ENCODE results near the gene UCP1.

The UCP1 gene, protein sequence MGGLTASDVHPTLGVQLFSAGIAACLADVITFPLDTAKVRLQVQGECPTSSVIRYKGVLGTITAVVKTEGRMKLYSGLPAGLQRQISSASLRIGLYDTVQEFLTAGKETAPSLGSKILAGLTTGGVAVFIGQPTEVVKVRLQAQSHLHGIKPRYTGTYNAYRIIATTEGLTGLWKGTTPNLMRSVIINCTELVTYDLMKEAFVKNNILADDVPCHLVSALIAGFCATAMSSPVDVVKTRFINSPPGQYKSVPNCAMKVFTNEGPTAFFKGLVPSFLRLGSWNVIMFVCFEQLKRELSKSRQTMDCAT

DNA sequence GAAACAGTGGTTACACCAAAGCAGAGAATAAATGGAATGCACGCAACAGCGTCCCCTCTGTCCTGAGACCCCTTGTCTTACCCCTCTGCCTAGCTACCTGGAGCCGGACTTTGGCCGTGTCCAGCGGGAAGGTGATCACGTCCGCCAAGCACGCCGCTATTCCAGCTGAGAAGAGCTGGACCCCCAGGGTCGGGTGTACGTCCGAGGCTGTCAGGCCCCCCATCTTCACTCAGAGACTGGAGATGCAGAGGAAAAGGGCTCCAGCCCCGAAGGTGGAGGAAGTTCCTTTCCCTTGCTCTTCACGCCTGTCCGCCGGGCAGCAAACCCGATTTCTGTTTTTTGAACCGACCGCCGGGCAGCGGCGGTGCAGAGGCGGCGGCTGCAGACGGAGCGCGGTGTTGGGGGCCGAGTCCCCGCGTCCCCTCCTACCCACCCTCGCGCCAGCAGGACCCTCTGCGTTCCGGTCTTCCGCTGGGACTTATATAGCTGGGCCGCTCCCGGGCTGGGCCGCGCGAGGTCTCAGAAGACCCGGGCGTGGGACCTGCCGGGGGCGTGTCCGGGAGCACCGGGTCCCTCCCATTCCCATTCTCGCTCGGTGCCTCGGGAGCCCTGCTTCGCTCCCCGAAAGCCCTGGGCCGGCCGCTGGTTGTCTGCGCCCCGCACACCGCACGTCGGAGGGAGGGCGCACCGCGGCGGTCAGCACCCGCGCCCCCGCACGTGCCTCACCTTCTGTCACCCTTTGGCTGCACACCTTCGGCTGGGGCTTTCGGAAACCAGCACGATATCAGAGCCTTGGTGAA, at the start of gene UCP1:
Gene UCP1 (minus strand): TSS at position 455 of the 800 bp plus-strand sequence. CDS start 232 bp downstream, at position 223.
- no peak for DNase-seq
- Mint-ChIP-seq H3K27me3 (no peaks in the 10 kb centered on the region), H3K4me1 (peaks cover 22% of the 10 kb centered on the region), H3K4me3 (peak within 1 kb of the TSS; percentile 77 to 82), H3K9me3 (peaks cover 13 to 22% of the 10 kb centered on the region in 2 donors), H3K27ac (peak within 1 kb of the TSS in 1 of 2 donors; percentile 72)
- ATAC-seq: peak; percentile 67

DNA sequence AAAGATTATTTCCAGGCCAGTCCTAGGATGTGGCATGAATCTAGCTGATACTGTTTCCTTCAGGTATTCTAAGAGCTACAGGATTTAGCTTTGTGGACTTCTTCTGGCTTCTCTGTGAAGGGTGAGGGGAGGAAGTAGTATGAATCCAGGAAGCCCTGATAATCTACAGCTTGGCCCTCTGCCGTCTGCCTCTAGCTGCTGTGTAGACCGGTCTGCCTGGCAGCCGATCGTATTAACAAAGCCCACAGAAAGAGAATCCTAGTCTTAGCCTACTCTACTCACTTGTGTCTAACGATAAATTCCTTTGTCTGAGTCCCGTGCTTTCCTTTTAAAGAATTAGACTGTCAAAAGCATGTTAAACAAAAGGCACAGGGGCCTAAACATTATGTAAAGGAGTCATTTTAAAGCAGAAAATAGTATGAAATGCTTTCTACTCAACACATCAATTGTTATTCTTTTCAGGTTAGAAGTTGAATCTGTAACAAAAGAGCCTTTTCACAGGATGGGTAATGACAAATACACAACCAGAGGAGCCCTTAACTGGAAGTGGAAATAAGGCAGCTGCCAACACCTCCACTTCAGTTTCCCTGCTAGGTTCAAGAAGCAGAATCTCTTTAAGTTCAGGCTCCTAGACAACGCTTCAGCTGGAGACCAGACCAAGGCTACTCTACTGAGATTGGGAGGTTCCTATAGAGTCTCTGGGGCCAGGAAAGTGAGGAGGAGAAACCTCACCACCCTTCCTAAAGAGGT, 48.9 kb upstream of the UCP1 start:
- DNase-seq (no peak), ATAC-seq (no peak)
- H3K9me3 Mint-ChIP-seq: no peaks in the 10 kb centered on the region
- no peak overlapping the region for H3K27ac Mint-ChIP-seq
- no peaks in the 10 kb centered on the region for H3K27me3 Mint-ChIP-seq
- no peak overlapping the region for H3K4me3 Mint-ChIP-seq
- no peaks in the 10 kb centered on the region for H3K4me1 Mint-ChIP-seq

DNA sequence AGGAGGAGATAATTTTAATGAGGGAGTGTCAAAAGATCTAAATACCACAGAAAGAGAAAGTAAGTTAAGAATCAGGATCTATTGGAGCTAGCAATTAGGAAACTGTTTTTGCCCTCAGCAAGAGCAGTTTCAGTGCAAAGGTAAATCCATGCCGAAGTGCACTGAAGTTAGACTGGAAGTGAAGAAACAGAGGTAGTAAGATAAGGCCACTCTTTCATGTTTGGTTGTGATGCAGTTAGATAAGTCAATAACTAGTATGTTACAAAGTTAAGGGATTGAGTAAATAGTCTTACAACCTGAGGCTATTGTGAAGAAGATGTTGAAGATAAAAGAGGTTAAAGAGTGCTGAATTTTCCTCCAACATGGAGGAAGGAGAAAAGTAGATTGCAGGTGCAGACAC, 46.7 kb upstream of the UCP1 start:
- H3K9me3 Mint-ChIP-seq: no peaks in the 10 kb centered on the region
- ATAC-seq (no peak), DNase-seq (no peak)
- H3K4me1 Mint-ChIP-seq: no peaks in the 10 kb centered on the region
- no peak overlapping the region for H3K4me3 Mint-ChIP-seq
- no peaks in the 10 kb centered on the region for H3K27me3 Mint-ChIP-seq
- H3K27ac Mint-ChIP-seq: no peak overlapping the region

DNA sequence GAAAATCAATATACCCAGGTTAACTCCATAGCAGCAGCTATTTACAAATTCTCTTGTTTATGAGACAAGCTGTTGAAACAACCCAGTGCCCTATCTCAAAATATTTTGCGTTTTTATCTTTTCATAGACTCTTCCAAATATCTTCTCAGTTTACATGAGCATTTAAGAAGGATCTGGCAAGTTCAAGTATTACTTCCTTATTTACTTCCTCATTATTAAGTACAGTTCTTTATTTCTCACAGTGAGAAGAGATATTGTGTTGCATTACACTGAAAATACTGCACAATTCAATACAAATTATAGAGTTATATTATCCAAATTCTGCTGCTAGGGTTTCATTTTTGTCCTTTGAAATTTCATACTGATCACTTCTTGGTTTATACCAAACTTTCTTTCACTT, 43.6 kb upstream of the UCP1 start:
- H3K27me3 Mint-ChIP-seq: peaks cover 5% of the 10 kb centered on the region
- no peaks in the 10 kb centered on the region for H3K9me3 Mint-ChIP-seq
- H3K4me3 Mint-ChIP-seq: no peak overlapping the region
- ATAC-seq (no peak), DNase-seq (no peak)
- no peaks in the 10 kb centered on the region for H3K4me1 Mint-ChIP-seq
- no peak overlapping the region for H3K27ac Mint-ChIP-seq

DNA sequence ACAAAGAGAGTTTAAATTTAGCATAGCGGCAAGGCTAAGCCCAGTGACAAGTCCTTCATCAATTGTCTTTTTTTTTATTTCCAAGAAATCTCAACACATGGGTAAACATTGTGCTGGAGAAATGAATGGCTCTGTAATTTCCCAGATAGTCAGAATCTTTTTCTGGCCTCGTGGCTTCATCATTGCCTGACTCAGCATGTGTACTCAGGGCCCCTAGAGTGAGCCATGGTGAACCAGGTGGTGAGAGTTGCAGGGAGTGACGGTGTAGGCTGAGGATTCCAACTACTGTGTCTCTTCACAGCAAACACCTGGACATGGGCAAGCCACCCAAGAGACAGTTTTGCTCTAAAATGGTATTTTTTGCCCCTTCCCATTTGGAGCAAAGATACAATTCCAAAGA, 43.1 kb upstream of the UCP1 start:
- H3K4me3 Mint-ChIP-seq: no peak overlapping the region

DNA sequence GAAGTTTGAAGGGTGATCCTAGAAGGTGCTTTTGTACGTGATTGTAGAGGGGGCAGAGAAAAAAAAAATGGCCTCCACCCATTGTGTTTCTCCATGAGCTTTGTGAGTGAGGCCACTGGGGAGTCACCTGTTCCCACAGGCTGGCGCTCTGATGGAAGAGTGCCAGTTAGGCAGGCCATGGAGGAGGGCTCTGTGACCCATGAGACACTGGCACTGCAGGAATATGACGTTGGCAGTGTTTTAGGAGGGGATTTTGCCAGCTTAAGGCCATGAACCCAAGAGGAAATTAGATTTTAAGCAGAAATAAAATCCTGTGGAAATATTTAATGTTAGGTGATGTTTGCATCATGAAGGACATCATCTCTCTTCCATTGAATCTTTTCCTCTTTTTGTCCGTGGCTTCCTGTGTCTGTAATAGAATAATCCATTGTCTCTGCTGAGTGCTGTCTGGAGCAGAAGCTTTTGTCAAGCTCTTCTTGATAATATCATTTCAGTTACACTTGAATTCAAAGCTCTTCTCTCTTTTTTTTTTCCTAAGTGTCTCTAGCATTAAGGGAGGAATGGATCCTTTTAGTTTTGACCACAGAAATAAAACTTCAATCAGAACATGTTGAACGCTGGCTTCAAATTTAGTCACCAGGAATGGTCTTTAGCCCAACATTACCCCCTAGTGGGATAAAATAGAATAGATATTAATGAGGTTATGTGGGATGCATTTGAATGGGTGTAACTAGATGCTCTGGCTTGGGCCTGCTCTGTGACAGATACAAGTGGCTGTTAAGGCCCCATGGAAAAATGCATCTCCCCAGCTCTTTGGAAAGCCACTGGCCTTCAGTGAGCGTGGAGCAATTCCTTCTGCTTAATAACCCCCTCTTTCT, 41.0 kb upstream of the UCP1 start:
- no peaks in the 10 kb centered on the region for H3K9me3 Mint-ChIP-seq
- DNase-seq (no peak), ATAC-seq (peak; percentile 75)
- H3K4me3 Mint-ChIP-seq: no peak overlapping the region
- H3K27ac Mint-ChIP-seq: no peak overlapping the region
- H3K4me1 Mint-ChIP-seq: no peaks in the 10 kb centered on the region
- peaks cover 15% of the 10 kb centered on the region for H3K27me3 Mint-ChIP-seq

More for the DNA sequence above, 43.1 kb upstream of the UCP1 start:
- ATAC-seq: no peak
- H3K27ac Mint-ChIP-seq: no peak overlapping the region
- H3K4me1 Mint-ChIP-seq: no peaks in the 10 kb centered on the region
- H3K27me3 Mint-ChIP-seq: peaks cover 10% of the 10 kb centered on the region
- no peaks in the 10 kb centered on the region for H3K9me3 Mint-ChIP-seq
- no peak for DNase-seq

DNA sequence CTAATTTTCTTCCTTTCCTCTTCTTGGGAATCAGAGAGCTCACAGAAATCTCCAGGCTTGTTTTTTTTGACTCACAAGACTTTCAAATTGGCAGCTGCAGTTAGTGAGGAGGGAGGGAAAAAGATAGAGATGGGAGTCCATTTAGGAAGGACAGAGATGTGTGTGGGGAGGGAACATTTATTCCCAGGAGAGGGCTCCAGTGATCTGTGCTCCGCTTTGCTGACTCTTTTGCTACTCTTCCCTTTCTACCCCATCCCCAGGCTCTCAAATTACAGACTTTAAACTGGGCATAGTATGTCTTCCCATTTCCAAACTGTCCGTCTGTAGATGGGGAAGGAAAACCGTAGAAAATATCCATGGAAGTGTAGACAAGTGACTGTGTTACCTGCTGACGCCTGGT, 39.1 kb upstream of the UCP1 start:
- no peaks in the 10 kb centered on the region for H3K4me1 Mint-ChIP-seq
- DNase-seq (no peak), ATAC-seq (no peak)
- H3K4me3 Mint-ChIP-seq: no peak overlapping the region
- no peaks in the 10 kb centered on the region for H3K9me3 Mint-ChIP-seq
- peak overlapping the region in 1 of 2 donors; percentile 68 for H3K27ac Mint-ChIP-seq
- peaks cover 22% of the 10 kb centered on the region for H3K27me3 Mint-ChIP-seq

DNA sequence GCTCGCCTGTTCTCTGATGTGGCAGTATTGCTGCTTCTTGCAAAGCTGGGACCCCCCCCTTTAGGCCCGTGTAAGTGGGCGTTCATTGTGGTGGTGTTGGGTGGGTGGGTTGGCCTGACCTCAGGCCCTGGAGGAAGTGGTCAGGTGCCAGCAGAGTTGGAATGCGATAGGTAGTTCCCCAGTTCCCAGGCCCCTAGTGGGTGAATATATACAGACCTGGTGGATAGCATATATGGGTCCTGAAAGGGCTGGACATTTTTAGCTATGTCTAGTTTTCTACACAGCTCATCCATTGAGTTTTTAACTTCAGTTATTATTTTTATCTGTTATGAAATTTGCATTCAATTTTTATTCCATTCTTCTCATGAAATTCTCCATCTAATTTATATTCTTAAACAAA, 35.8 kb upstream of the UCP1 start:
- no peaks in the 10 kb centered on the region for H3K9me3 Mint-ChIP-seq
- H3K4me1 Mint-ChIP-seq: no peaks in the 10 kb centered on the region
- no peak for ATAC-seq

DNA sequence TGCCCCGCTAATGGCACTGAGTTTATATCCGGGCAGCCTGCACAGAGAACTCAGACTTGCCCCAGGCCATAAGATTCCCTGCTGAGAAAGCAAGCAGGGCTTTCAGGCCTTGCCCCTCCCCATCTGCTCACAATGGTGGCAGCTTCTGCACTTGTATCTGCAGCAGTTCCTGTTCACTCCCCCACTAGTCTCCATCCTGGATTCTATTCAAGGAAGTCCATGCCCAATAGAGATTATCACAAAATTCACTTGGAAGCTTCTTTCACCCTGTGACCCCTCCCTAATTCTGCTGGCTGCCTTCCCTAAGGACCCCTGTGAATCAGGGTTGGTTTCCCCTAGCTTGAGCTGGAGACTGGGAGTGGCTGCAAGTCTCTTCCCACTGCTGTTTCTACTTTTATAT, 34.5 kb upstream of the UCP1 start:
- ATAC-seq (no peak), DNase-seq (no peak)
- no peak overlapping the region for H3K4me3 Mint-ChIP-seq
- peaks cover 22% of the 10 kb centered on the region for H3K27me3 Mint-ChIP-seq
- H3K27ac Mint-ChIP-seq: no peak overlapping the region
- no peaks in the 10 kb centered on the region for H3K4me1 Mint-ChIP-seq
- no peaks in the 10 kb centered on the region for H3K9me3 Mint-ChIP-seq

More for the DNA sequence above, 35.8 kb upstream of the UCP1 start:
- peaks cover 22% of the 10 kb centered on the region for H3K27me3 Mint-ChIP-seq
- no peak for DNase-seq
- H3K4me3 Mint-ChIP-seq: no peak overlapping the region
- no peak overlapping the region for H3K27ac Mint-ChIP-seq

DNA sequence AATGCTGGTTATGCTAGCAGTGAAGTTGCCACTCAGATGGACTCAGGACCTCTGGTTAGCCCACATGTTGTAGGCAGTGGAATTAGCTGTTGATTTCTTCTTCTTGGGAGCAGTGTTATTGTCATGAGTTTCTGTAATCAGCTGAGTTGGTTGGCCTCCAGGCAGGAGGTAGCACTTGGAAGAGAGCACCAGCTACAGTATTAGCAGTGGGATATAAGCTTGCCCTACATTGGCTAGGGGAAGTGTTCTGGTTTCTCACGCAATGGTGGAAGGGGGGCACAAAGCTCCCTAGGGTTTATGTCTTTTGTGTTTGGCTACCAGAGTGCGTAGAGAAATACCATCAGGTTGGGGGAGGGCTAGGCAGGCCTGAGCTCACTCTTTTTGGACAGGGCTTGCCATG, 34.0 kb upstream of the UCP1 start:
- H3K27ac Mint-ChIP-seq: no peak overlapping the region

DNA sequence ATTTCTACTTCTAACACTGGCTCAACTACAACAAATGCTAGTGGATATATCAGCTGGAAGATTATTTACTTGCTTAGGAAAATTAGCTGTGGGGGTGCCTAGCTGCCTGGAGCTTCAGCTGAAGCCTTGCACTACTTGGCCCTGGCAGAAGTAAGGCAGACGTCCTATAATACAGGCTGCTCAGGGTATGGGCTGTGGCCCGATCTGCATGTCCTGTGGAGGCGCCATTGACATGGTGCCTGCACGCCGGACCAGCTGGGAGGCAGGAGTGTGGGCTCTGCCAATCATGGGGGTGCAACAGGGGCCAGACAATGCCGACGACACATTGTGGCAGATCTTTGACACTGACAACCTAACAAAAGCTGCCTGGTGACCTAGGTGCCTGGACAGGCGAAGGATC, 31.6 kb upstream of the UCP1 start:
- DNase-seq (no peak), ATAC-seq (no peak)
- peaks cover 13% of the 10 kb centered on the region for H3K27me3 Mint-ChIP-seq
- no peaks in the 10 kb centered on the region for H3K9me3 Mint-ChIP-seq
- no peak overlapping the region for H3K4me3 Mint-ChIP-seq
- H3K27ac Mint-ChIP-seq: no peak overlapping the region
- H3K4me1 Mint-ChIP-seq: no peaks in the 10 kb centered on the region

More for the DNA sequence above, 34.0 kb upstream of the UCP1 start:
- Mint-ChIP-seq H3K27me3 (peaks cover 21% of the 10 kb centered on the region), H3K4me3 (no peak overlapping the region), H3K4me1 (no peaks in the 10 kb centered on the region), H3K9me3 (no peaks in the 10 kb centered on the region)
- ATAC-seq: no peak
- DNase-seq: no peak

DNA sequence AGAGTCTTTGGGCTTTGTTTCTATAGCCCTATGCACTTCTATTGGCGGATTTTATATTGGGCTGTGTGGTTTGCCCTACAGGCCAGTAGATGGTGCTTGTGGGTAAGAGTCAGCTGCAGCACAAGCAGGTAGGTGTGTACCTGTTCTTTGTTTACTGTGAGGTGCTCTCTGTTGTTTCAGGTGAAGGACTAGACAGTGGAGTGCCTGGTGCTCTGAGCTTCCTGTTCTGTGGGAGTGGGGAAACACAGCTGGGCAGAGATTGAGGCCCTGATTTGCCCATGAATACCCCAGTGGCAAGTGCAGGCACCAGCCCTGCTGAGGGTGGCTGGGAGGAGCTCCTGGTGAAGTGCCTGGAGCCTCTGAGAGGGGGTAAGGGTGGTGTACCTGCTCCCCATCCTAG, 26.3 kb upstream of the UCP1 start:
- peaks cover 0 to 18% of the 10 kb centered on the region in 2 donors for H3K9me3 Mint-ChIP-seq
- no peak overlapping the region for H3K27ac Mint-ChIP-seq
- H3K4me1 Mint-ChIP-seq: peaks cover 4% of the 10 kb centered on the region
- no peak overlapping the region for H3K4me3 Mint-ChIP-seq
- peaks cover 34% of the 10 kb centered on the region for H3K27me3 Mint-ChIP-seq
- DNase-seq (no peak), ATAC-seq (peak; percentile 46)

DNA sequence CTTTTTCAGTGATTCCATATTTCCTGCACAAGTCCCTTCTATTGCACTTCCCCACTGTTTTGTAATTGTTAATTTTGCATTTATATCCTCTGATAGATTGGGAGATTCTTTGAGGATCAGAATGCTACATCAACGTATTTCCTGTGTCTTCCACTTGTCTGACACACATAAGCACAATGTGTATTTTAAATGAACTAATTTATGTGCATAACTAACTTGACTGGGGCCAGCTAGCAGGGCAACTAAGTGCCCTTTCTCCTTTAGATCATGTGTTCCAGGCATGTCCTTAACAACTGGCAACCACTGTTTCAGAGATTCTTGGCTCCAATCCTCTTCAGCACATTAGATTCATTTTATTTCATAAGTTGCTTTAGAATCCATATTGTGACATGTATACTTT, 15.7 kb upstream of the UCP1 start:
- Mint-ChIP-seq H3K27me3 (peaks cover 11% of the 10 kb centered on the region), H3K27ac (no peak overlapping the region), H3K4me3 (no peak overlapping the region), H3K4me1 (peaks cover under 1% of the 10 kb centered on the region), H3K9me3 (no peaks in the 10 kb centered on the region)
- DNase-seq: no peak
- ATAC-seq: no peak

DNA sequence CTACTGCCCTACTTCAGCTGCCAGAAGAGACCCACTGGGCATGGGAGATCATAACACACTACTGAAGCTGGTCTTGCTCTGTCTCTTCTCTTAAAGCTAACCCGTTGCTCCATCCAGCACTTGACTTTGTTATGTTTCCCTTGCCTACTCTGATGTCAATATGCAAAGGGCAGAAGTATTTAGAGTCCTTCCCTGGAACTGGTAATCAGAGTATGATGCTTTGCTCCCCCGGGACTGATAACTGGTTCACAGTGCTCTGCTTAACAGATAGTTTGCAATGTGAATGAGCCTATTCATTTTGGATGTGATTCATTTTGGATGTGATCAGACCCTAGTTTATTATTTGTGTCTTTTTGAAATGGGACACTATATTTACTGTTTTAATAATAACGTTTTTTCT, 12.3 kb upstream of the UCP1 start:
- peaks cover 36% of the 10 kb centered on the region for H3K27me3 Mint-ChIP-seq
- no peak for ATAC-seq

DNA sequence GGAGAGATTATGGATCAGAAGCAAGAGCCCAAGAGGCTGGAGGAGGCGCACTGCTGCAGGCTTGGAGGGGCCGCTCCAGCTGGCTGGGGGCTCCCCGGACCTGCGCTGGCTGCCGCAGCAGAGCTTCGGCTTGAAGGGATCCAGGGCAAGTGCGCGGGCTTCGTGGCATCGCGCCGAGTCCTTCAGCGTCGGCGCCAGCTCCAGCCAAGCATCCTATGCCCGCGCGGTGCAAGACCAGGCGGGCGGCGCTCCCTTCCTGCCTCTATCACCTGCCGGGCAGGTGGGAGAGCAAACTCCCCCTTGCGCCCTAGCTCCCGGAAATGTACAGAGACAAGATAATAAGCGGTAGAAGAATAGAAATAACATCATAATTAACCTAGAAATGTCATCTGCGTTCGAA, 10.5 kb upstream of the UCP1 start:
- peak overlapping the region in 1 of 2 donors; percentile 12 for H3K4me3 Mint-ChIP-seq
- DNase-seq (no peak), ATAC-seq (no peak)
- H3K4me1 Mint-ChIP-seq: peaks cover 4% of the 10 kb centered on the region
- no peak overlapping the region for H3K27ac Mint-ChIP-seq
- no peaks in the 10 kb centered on the region for H3K9me3 Mint-ChIP-seq
- peaks cover 44% of the 10 kb centered on the region for H3K27me3 Mint-ChIP-seq

More for the DNA sequence above, 12.3 kb upstream of the UCP1 start:
- Mint-ChIP-seq H3K9me3 (no peaks in the 10 kb centered on the region), H3K4me3 (no peak overlapping the region), H3K27ac (no peak overlapping the region), H3K4me1 (peaks cover 4% of the 10 kb centered on the region)
- no peak for DNase-seq

All from stimulated activated naive CD8-positive, alpha-beta T cell treated with anti-CD3 and anti-CD28 coated beads, Interleukin-15, amount 100 ng/mL, for 72 hours (primary cell).